T-helper 1 cell treated with Interleukin-12 subunit alpha and Interleukin-12 subunit beta and Interleukin-4 antibody, amounts not matched to agents 30 ng/mL and 1 ng/mL, for 36 hours (primary cell): ENCODE measurements around the gene NDST1. TPM values are rescaled to one million over a fixed set of nuclear protein-coding genes. Genes with fewer than 3 reads are reported as not detected.

Experiments
- intact Hi-C: fragments of 100-400 bp; cut with micrococcal nuclease; formaldehyde crosslinking; loops from one replicate; pipeline ENCODE4 v1.15.1; 2024
- total RNA-seq: library from RNA; stranded (reverse); gene quantifications from 2 replicates; pipeline ENCODE4 v1.2.3, GENCODE V29; 2022

NDST1 gene
- total RNA-seq, 1 donor from 2014 or later, result 0.49 TPM

- intact Hi-C loops, result no loop called here
These were observed 19.2 kb upstream of the NDST1 start for GRCh38 chr5:150488519-150489359.

- intact Hi-C loops, result no loop called here
These were observed 18.3 kb upstream of the NDST1 start for GRCh38 chr5:150489360-150490295.

- intact Hi-C loops, result no loop called here
These were observed 17.6 kb upstream of the NDST1 start for GRCh38 chr5:150490296-150490669.

GRCh38 chr5:150490754-150491153 lies 17.2 kb upstream of the NDST1 start:
- intact Hi-C loops, result no loop called here

- intact Hi-C loops, result no loop called here
These were observed 16.1 kb upstream of the NDST1 start for GRCh38 chr5:150491876-150492275.

- intact Hi-C loops, result no loop called here
These were observed 15.3 kb upstream of the NDST1 start for GRCh38 chr5:150492621-150493020.

- intact Hi-C loops, result no loop called here
These were observed 11.8 kb upstream of the NDST1 start for GRCh38 chr5:150496098-150496497.

GRCh38 chr5:150496534-150496933 lies 11.4 kb upstream of the NDST1 start:
- intact Hi-C loops, result no loop called here

- intact Hi-C loops, result no loop called here
These were observed 10.5 kb upstream of the NDST1 start for GRCh38 chr5:150497274-150497988.

GRCh38 chr5:150497989-150498317 lies 10.0 kb upstream of the NDST1 start:
- intact Hi-C loops, result no loop called here

GRCh38 chr5:150498501-150498900 lies 9.4 kb upstream of the NDST1 start:
- intact Hi-C loops, result no loop called here

GRCh38 chr5:150498971-150499370 lies 9.0 kb upstream of the NDST1 start:
- intact Hi-C loops, result no loop called here

GRCh38 chr5:150499437-150499956 lies 8.4 kb upstream of the NDST1 start:
- intact Hi-C loops, result no loop called here

- intact Hi-C loops, result no loop called here
These were observed 7.5 kb upstream of the NDST1 start for GRCh38 chr5:150500328-150500841.

- intact Hi-C loops, result no loop called here
These were observed 7.0 kb upstream of the NDST1 start for GRCh38 chr5:150500905-150501304.

GRCh38 chr5:150502106-150502505 lies 5.8 kb upstream of the NDST1 start:
- intact Hi-C loops, result no loop called here

GRCh38 chr5:150502847-150503246 lies 5.1 kb upstream of the NDST1 start:
- intact Hi-C loops, result no loop called here

GRCh38 chr5:150503386-150503785 lies 4.5 kb upstream of the NDST1 start:
- intact Hi-C loops, result no loop called here

GRCh38 chr5:150503977-150504620 lies 3.8 kb upstream of the NDST1 start:
- intact Hi-C loops, result no loop called here

GRCh38 chr5:150505041-150505511 lies 2.9 kb upstream of the NDST1 start:
- intact Hi-C loops, result no loop called here

- intact Hi-C loops, result no loop called here
These were observed 2.1 kb upstream of the NDST1 start for GRCh38 chr5:150505816-150506215.
